ENCODE results near the gene CNRIP1.

Gene CNRIP1

GRCh38 chr2:68292108-68292710 lies 27.5 kb downstream of the CNRIP1 start:
- DNase-seq (ENCODE audit: low spot score), result peak; percentile 27
- peak; percentile 50 for TF ChIP-seq CTCF (IDR thresholded peaks at IDR 0.05; ENCODE audit: extremely low read depth, missing control alignments)

DNA sequence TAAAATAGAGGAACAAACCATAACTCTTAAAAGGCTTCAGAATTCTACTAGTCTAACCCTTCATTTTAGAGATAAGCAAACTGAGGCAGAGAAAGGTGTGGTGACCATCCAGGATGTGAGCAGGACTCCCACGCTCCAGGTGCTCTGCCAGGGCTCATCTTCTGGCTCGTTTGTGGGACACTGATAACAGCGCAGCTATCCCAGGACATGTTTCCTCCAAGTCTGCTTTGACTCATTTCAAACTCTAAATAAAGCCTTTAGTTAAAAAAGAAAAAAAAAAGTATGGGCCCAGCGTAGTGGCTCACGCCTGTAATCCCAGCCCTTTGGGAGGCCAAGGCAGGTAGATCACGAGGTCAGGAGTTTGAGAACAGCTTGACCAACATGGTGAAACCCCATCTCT lies 28.4 kb downstream of the CNRIP1 start:
- no peak for DNase-seq (ENCODE audit: low spot score)
- no peak for TF ChIP-seq CTCF (IDR thresholded peaks at IDR 0.05; ENCODE audit: extremely low read depth, missing control alignments)

DNA sequence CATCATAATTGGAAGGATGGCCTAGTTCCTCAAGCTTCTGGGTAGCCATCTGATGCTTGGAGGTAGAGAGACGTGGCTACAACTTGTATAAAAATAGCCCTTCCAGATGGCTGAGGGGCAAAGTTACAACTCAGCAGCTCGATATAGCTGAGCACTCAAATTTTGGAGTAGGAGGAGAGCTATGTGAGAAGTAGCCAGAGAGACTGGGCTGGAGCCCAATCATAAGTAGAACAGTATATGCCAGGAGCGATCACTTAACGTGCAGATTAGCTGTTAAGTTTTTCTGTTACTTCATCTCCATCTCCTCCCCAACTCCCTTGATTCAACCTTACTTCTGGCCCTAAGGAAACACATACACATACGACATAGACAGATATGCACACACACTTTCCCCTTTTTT lies 28.8 kb downstream of the CNRIP1 start:
- no peak for TF ChIP-seq CTCF (IDR thresholded peaks at IDR 0.05; ENCODE audit: extremely low read depth, missing control alignments)
- DNase-seq (ENCODE audit: low spot score), result no peak

- DNase-seq (ENCODE audit: low spot score), result no peak
These were observed 31.9 kb downstream of the CNRIP1 start for GRCh38 chr2:68287580-68288441.

GRCh38 chr2:68284896-68285295 lies 34.9 kb downstream of the CNRIP1 start:
- DNase-seq (ENCODE audit: low spot score), result no peak
- TF ChIP-seq CTCF (IDR thresholded peaks at IDR 0.05; ENCODE audit: extremely low read depth, missing control alignments), result no peak

More at GRCh38 chr2:68287580-68288441, 31.9 kb downstream of the CNRIP1 start:
- TF ChIP-seq CTCF (IDR thresholded peaks at IDR 0.05; ENCODE audit: extremely low read depth, missing control alignments), result no peak

- no peak for TF ChIP-seq CTCF (IDR thresholded peaks at IDR 0.05; ENCODE audit: extremely low read depth, missing control alignments)
- no peak for DNase-seq (ENCODE audit: low spot score)
These were observed 36.3 kb downstream of the CNRIP1 start for GRCh38 chr2:68283419-68283812.

DNA sequence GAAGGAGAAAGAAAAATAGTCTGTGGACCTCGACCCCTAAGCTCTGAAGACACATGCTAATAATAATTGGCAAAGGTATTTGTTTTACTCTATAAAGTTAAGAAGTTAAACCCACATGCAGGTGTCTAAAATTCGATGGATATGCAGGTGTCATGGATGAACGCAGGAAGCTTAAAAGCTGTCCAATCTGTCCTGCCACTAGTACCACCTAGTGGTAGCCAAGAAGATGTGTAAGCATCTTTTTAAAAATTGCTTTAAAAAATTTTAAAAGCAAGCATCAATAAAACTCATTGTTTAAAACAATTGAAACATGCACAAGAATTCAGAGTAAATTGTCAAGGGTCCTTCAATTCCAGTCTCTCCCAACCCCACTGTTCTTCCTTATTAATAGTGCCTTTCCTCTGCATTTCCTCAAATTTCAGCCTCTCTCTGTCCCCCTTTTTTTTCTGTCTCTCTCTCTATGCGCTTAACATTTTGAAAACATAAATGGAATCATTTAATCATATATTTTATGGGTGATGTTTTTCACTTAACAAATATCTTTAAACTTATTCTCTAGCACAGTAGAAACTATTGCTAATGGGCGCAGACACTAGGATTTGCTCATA lies 36.8 kb downstream of the CNRIP1 start:
- DNase-seq (ENCODE audit: low spot score), result peak; percentile 66
- no peak for TF ChIP-seq CTCF (IDR thresholded peaks at IDR 0.05; ENCODE audit: extremely low read depth, missing control alignments)

All from GM20000 (cell line).